ENCODE measurements around the gene CDC14A. TPM values are rescaled to one million over a fixed set of nuclear protein-coding genes. Genes with fewer than 3 reads are reported as not detected.

The CDC14A gene
- total RNA-seq, 2 donors from 2014 or later: 9.6 to 16.8 TPM

DNA sequence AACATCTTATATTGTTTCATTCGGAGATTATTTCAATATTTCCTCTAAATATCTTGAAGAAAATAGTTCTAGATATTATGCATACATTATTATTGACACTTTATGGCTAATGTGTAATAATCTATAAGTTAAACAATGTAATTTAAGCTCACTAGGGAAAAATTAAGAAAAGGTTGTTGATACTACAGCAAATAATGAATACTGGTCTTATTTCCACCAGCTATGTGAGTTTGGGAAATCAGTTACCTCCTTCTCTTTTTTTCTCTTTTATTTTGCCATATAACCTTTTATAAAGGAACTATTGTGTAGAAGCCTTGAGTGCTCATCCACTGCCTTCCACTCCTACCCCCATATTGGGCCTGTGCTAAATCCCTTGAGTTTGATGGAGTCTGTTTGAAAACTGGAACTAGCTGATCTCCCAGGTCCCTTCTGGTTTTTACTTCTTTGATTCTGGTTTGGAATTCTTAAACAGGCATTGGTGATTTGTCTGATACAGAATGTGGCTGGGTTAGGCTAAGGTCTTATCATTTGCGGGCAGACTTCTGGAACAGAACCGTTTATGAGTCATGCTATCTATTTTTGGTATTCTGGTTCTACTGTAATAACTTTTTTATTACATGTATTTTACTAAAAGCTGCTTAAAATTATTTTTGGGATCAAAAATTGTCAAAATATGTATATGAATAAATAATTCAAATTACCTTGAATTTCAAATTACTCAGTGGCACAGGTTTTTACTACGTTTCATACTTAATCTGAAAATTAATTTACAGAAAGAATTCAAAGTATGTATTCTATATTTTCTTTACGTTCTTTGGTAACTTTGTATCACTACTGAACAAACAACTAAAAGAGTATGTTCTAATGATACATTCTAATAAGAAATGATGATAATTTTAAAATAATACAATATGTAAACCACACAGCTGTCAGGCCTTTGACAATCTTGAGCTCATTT lies 5.0 kb upstream of the CDC14A start:
- Histone ChIP-seq H3K4me1 (no peaks in the 10 kb centered on the region), H3K9ac (ENCODE audit: low read depth in 2 of 2, low read length in 2 of 2) (no peak overlapping the region), H3K27ac (no peak overlapping the region), H3K27me3 (no peaks in the 10 kb centered on the region), H3K4me3 (no peak overlapping the region), H3K36me3 (no peaks in the 10 kb centered on the region), H3K9me3 (no peaks in the 10 kb centered on the region)
- TF ChIP-seq, protein P1, sequence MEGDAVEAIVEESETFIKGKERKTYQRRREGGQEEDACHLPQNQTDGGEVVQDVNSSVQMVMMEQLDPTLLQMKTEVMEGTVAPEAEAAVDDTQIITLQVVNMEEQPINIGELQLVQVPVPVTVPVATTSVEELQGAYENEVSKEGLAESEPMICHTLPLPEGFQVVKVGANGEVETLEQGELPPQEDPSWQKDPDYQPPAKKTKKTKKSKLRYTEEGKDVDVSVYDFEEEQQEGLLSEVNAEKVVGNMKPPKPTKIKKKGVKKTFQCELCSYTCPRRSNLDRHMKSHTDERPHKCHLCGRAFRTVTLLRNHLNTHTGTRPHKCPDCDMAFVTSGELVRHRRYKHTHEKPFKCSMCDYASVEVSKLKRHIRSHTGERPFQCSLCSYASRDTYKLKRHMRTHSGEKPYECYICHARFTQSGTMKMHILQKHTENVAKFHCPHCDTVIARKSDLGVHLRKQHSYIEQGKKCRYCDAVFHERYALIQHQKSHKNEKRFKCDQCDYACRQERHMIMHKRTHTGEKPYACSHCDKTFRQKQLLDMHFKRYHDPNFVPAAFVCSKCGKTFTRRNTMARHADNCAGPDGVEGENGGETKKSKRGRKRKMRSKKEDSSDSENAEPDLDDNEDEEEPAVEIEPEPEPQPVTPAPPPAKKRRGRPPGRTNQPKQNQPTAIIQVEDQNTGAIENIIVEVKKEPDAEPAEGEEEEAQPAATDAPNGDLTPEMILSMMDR (IDR thresholded peaks at IDR 0.05): no peak
- intact Hi-C loops (cut with DNase I): no loop called here
- DNase-seq: no peak

DNA sequence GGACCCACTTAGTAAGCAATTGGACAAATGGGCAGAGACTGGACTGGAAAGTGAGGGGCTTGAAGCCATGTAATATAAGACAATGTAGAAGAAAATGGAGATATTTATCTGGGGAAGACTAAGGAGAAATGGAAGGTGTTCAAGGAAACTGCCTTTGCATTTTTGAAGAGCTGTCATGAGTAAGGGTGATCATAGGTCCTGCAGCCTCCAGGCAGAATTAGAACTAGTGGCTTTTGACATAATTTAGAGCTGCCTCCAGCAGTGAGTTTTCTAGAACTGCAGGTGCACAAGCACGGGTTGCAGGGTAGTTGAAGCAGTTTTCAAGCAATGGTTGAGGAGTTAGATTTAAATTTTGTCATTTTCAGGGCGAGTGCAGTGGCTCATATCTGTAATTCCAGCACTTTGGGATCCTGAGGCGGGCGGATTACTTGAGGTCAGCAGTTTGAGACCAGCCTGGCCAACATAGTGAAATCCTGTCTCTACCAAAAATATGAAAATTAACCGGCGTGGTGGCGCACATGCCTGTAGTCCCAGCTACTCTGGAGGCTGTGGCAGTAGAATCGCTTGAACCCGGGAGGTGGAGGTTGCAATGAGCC lies 3.7 kb upstream of the CDC14A start:
- Histone ChIP-seq H3K27ac (peak overlapping the region; percentile 23), H3K36me3 (no peaks in the 10 kb centered on the region), H3K9me3 (no peaks in the 10 kb centered on the region), H3K27me3 (no peaks in the 10 kb centered on the region), H3K4me3 (peak overlapping the region; percentile 5), H3K9ac (ENCODE audit: low read depth in 2 of 2, low read length in 2 of 2) (peak overlapping the region in 1 of 2 donors; percentile 26), H3K4me1 (no peaks in the 10 kb centered on the region)
- TF ChIP-seq, protein P1 (IDR thresholded peaks at IDR 0.05): no peak
- intact Hi-C loops (cut with DNase I): no loop called here
- DNase-seq: peak; percentile 22

DNA sequence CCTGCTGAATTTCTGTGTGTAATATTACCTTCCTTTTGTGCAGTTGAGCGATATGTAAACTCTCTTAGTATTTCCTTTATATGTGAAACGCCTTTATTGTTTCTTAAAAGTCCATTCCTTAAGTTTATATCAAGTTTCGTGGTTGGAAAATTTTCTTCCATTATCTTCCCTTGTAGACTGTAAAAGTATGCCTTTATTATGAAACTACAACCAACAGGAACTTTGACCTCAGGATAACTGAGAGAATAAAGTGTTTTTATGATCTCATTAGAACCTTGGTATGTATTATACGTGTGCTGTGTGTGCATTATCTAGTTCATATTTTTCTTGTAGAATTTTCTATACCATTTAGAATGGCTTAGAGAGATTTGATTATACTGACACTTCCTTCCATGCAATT lies 3.1 kb upstream of the CDC14A start:
- Histone ChIP-seq H3K27ac (peak overlapping the region; percentile 23), H3K36me3 (no peaks in the 10 kb centered on the region), H3K27me3 (no peaks in the 10 kb centered on the region), H3K9ac (ENCODE audit: low read depth in 2 of 2, low read length in 2 of 2) (peak overlapping the region in 1 of 2 donors; percentile 26), H3K9me3 (no peaks in the 10 kb centered on the region), H3K4me1 (no peaks in the 10 kb centered on the region), H3K4me3 (peak overlapping the region; percentile 5)
- no peak for DNase-seq
- intact Hi-C loops (cut with DNase I): no loop called here
- TF ChIP-seq, protein P1 (IDR thresholded peaks at IDR 0.05): no peak

DNA sequence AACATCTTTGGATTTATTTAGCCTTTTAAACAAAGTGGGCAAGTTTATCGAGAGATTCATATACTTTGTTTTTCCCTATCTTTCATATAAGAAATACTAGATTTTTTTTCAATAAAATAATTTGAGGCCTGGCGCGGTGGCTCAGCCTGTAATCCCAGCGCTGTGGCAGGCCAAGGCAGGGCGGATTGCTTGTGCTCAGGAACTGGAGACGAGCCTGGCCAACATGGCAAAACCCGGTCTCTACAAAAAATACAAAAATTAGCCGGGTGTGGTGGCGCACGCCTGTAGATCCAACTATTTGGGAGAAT lies 1.6 kb upstream of the CDC14A start:
- Histone ChIP-seq H3K36me3 (no peaks in the 10 kb centered on the region), H3K4me3 (peak overlapping the region; percentile 81), H3K27ac (peak overlapping the region; percentile 88), H3K9me3 (no peaks in the 10 kb centered on the region), H3K4me1 (no peaks in the 10 kb centered on the region), H3K27me3 (no peaks in the 10 kb centered on the region), H3K9ac (ENCODE audit: low read depth in 2 of 2, low read length in 2 of 2) (peak overlapping the region in 1 of 2 donors; percentile 70)
- DNase-seq: no peak
- intact Hi-C loops (cut with DNase I): loop anchor here (10.0 kb wide), 3 partner anchors 84 to 216 kb away; partner anchors contain the start of genes DBT, SASS6 and TRMT13
- TF ChIP-seq, protein P1 (IDR thresholded peaks at IDR 0.05): no peak

DNA sequence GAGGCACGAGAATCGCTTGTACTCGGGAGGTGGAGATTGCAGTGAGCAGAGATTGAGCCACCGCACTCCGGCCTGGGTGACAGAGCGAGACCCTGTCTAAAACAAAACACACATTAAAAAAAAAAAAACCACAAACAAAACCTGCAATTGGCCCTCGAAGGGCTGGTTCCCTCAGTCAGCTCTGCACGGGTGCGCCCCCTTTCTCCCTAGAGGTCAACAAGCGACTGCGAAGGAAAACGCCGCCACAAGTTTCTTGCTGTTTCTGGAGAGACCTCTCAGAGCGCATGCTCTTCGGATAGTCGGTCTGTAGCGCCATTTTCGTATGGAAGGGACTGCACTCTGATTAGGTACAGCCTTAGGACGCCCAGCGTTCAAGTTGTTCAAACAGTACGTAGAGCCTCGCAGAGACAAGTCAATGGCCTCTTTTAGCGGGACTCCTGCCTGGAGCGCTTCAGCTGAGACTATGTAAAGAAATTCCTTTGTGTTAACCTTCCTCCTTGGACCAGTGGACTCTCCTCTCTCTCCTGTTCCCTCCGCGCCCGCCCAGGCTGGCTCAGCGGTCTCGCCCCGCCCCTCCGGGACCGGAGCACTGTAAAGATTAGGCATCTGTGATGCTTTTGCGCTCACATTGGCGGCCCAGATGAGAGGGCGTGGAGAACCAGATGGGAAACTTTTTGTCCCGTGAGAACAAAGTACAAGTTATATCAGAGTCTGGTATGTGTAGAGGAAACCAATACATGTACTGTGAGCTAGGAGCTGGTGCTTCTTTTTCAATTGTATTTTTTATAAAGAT lies 1.0 kb upstream of the CDC14A start:
- H3K9ac ChIP-seq (ENCODE audit: low read depth in 2 of 2, low read length in 2 of 2): peak overlapping the region; percentile 70 to 76
- H3K36me3 ChIP-seq: no peaks in the 10 kb centered on the region
- intact Hi-C loops (cut with DNase I): loop anchor here (10.0 kb wide), 3 partner anchors 84 to 216 kb away; partner anchors contain the start of genes DBT, SASS6 and TRMT13
- TF ChIP-seq, protein P1 (IDR thresholded peaks at IDR 0.05): peak; percentile 28
- no peaks in the 10 kb centered on the region for H3K4me1 ChIP-seq
- no peaks in the 10 kb centered on the region for H3K9me3 ChIP-seq
- DNase-seq: peak; percentile 96
- no peaks in the 10 kb centered on the region for H3K27me3 ChIP-seq
- H3K27ac ChIP-seq: peak overlapping the region; percentile 88
- H3K4me3 ChIP-seq: peak overlapping the region; percentile 81

All from colonic mucosa (tissue), 4 donors.